ENCODE data around the gene HGD.

HGD gene

GRCh38 chr3:120673116-120673515 lies 8.9 kb downstream of the HGD start:
- no peaks in the 10 kb centered on the region for H3K36me3 ChIP-seq (ENCODE audit: control insufficient read depth, insufficient read depth, low read length)
- H3K27ac ChIP-seq (ENCODE audit: low read depth, low read length), result no peak overlapping the region
- H3K4me1 ChIP-seq (ENCODE audit: control insufficient read depth, insufficient read depth, low read length), result no peaks in the 10 kb centered on the region
- H3K4me3 ChIP-seq (ENCODE audit: low read length), result no peak overlapping the region
- H3K9ac ChIP-seq (ENCODE audit: low read length), result no peak overlapping the region
- H3K27me3 ChIP-seq (ENCODE audit: control insufficient read depth, insufficient read depth, low read length), result no peaks in the 10 kb centered on the region

GRCh38 chr3:120670576-120670975 lies 11.5 kb downstream of the HGD start:
- Histone ChIP-seq H3K4me1 (ENCODE audit: control insufficient read depth, insufficient read depth, low read length) (no peaks in the 10 kb centered on the region), H3K36me3 (ENCODE audit: control insufficient read depth, insufficient read depth, low read length) (no peaks in the 10 kb centered on the region), H3K27ac (ENCODE audit: low read depth, low read length) (no peak overlapping the region), H3K4me3 (ENCODE audit: low read length) (no peak overlapping the region), H3K27me3 (ENCODE audit: control insufficient read depth, insufficient read depth, low read length) (no peaks in the 10 kb centered on the region), H3K9ac (ENCODE audit: low read length) (no peak overlapping the region)

GRCh38 chr3:120664926-120665325 lies 17.1 kb downstream of the HGD start:
- H3K27me3 ChIP-seq (ENCODE audit: control insufficient read depth, insufficient read depth, low read length), result no peaks in the 10 kb centered on the region
- H3K36me3 ChIP-seq (ENCODE audit: control insufficient read depth, insufficient read depth, low read length), result no peaks in the 10 kb centered on the region
- H3K27ac ChIP-seq (ENCODE audit: low read depth, low read length), result no peak overlapping the region
- no peak overlapping the region for H3K9ac ChIP-seq (ENCODE audit: low read length)
- no peaks in the 10 kb centered on the region for H3K4me1 ChIP-seq (ENCODE audit: control insufficient read depth, insufficient read depth, low read length)
- no peak overlapping the region for H3K4me3 ChIP-seq (ENCODE audit: low read length)

GRCh38 chr3:120661945-120662344 lies 20.1 kb downstream of the HGD start:
- Histone ChIP-seq H3K27me3 (ENCODE audit: control insufficient read depth, insufficient read depth, low read length) (no peaks in the 10 kb centered on the region), H3K4me1 (ENCODE audit: control insufficient read depth, insufficient read depth, low read length) (no peaks in the 10 kb centered on the region), H3K9ac (ENCODE audit: low read length) (no peak overlapping the region), H3K27ac (ENCODE audit: low read depth, low read length) (no peak overlapping the region), H3K36me3 (ENCODE audit: control insufficient read depth, insufficient read depth, low read length) (no peaks in the 10 kb centered on the region), H3K4me3 (ENCODE audit: low read length) (no peak overlapping the region)

GRCh38 chr3:120661106-120661905 lies 20.7 kb downstream of the HGD start:
- Histone ChIP-seq H3K4me1 (ENCODE audit: control insufficient read depth, insufficient read depth, low read length) (no peaks in the 10 kb centered on the region), H3K36me3 (ENCODE audit: control insufficient read depth, insufficient read depth, low read length) (no peaks in the 10 kb centered on the region), H3K27me3 (ENCODE audit: control insufficient read depth, insufficient read depth, low read length) (no peaks in the 10 kb centered on the region), H3K9ac (ENCODE audit: low read length) (no peak overlapping the region), H3K27ac (ENCODE audit: low read depth, low read length) (no peak overlapping the region), H3K4me3 (ENCODE audit: low read length) (no peak overlapping the region)

- Histone ChIP-seq H3K4me3 (ENCODE audit: low read length) (no peak overlapping the region), H3K36me3 (ENCODE audit: control insufficient read depth, insufficient read depth, low read length) (no peaks in the 10 kb centered on the region), H3K27me3 (ENCODE audit: control insufficient read depth, insufficient read depth, low read length) (no peaks in the 10 kb centered on the region), H3K9ac (ENCODE audit: low read length) (no peak overlapping the region), H3K4me1 (ENCODE audit: control insufficient read depth, insufficient read depth, low read length) (no peaks in the 10 kb centered on the region), H3K27ac (ENCODE audit: low read depth, low read length) (no peak overlapping the region)
These were observed 22.2 kb downstream of the HGD start for GRCh38 chr3:120659834-120660233.

- Histone ChIP-seq H3K4me1 (ENCODE audit: control insufficient read depth, insufficient read depth, low read length) (no peaks in the 10 kb centered on the region), H3K36me3 (ENCODE audit: control insufficient read depth, insufficient read depth, low read length) (no peaks in the 10 kb centered on the region), H3K4me3 (ENCODE audit: low read length) (no peak overlapping the region), H3K9ac (ENCODE audit: low read length) (no peak overlapping the region), H3K27me3 (ENCODE audit: control insufficient read depth, insufficient read depth, low read length) (no peaks in the 10 kb centered on the region), H3K27ac (ENCODE audit: low read depth, low read length) (no peak overlapping the region)
These were observed 22.8 kb downstream of the HGD start for GRCh38 chr3:120659285-120659684.

- no peaks in the 10 kb centered on the region for H3K36me3 ChIP-seq (ENCODE audit: control insufficient read depth, insufficient read depth, low read length)
- no peaks in the 10 kb centered on the region for H3K27me3 ChIP-seq (ENCODE audit: control insufficient read depth, insufficient read depth, low read length)
- H3K4me3 ChIP-seq (ENCODE audit: low read length), result no peak overlapping the region
- H3K9ac ChIP-seq (ENCODE audit: low read length), result no peak overlapping the region
- H3K27ac ChIP-seq (ENCODE audit: low read depth, low read length), result no peak overlapping the region
- H3K4me1 ChIP-seq (ENCODE audit: control insufficient read depth, insufficient read depth, low read length), result no peaks in the 10 kb centered on the region
These were observed 29.0 kb downstream of the HGD start for GRCh38 chr3:120652896-120653545.

GRCh38 chr3:120652281-120652680 lies 29.8 kb downstream of the HGD start:
- H3K36me3 ChIP-seq (ENCODE audit: control insufficient read depth, insufficient read depth, low read length), result no peaks in the 10 kb centered on the region
- H3K27ac ChIP-seq (ENCODE audit: low read depth, low read length), result no peak overlapping the region
- no peaks in the 10 kb centered on the region for H3K4me1 ChIP-seq (ENCODE audit: control insufficient read depth, insufficient read depth, low read length)
- H3K9ac ChIP-seq (ENCODE audit: low read length), result no peak overlapping the region
- no peaks in the 10 kb centered on the region for H3K27me3 ChIP-seq (ENCODE audit: control insufficient read depth, insufficient read depth, low read length)
- H3K4me3 ChIP-seq (ENCODE audit: low read length), result no peak overlapping the region

GRCh38 chr3:120650311-120650710 lies 31.7 kb downstream of the HGD start:
- Histone ChIP-seq H3K27me3 (ENCODE audit: control insufficient read depth, insufficient read depth, low read length) (no peaks in the 10 kb centered on the region), H3K36me3 (ENCODE audit: control insufficient read depth, insufficient read depth, low read length) (no peaks in the 10 kb centered on the region), H3K9ac (ENCODE audit: low read length) (no peak overlapping the region), H3K4me1 (ENCODE audit: control insufficient read depth, insufficient read depth, low read length) (no peaks in the 10 kb centered on the region), H3K27ac (ENCODE audit: low read depth, low read length) (no peak overlapping the region), H3K4me3 (ENCODE audit: low read length) (no peak overlapping the region)

GRCh38 chr3:120649830-120650233 lies 32.2 kb downstream of the HGD start:
- Histone ChIP-seq H3K27ac (ENCODE audit: low read depth, low read length) (no peak overlapping the region), H3K4me3 (ENCODE audit: low read length) (no peak overlapping the region), H3K27me3 (ENCODE audit: control insufficient read depth, insufficient read depth, low read length) (no peaks in the 10 kb centered on the region), H3K36me3 (ENCODE audit: control insufficient read depth, insufficient read depth, low read length) (no peaks in the 10 kb centered on the region), H3K9ac (ENCODE audit: low read length) (no peak overlapping the region), H3K4me1 (ENCODE audit: control insufficient read depth, insufficient read depth, low read length) (no peaks in the 10 kb centered on the region)

- Histone ChIP-seq H3K36me3 (ENCODE audit: control insufficient read depth, insufficient read depth, low read length) (no peaks in the 10 kb centered on the region), H3K9ac (ENCODE audit: low read length) (no peak overlapping the region), H3K27me3 (ENCODE audit: control insufficient read depth, insufficient read depth, low read length) (no peaks in the 10 kb centered on the region), H3K4me3 (ENCODE audit: low read length) (no peak overlapping the region), H3K4me1 (ENCODE audit: control insufficient read depth, insufficient read depth, low read length) (no peaks in the 10 kb centered on the region), H3K27ac (ENCODE audit: low read depth, low read length) (no peak overlapping the region)
These were observed 33.7 kb downstream of the HGD start for GRCh38 chr3:120648290-120648689.

All from rectal smooth muscle tissue (tissue), 1 donor.